Measurements from ENCODE around the gene DPM1. TPM values are rescaled to one million over a fixed set of nuclear protein-coding genes. Genes with fewer than 3 reads are reported as not detected.

DPM1 gene
- total and polyA plus RNA-seq, 2 of the 8 experiments (the other 6 are each of a cell fraction or from before 2014, with no cell fraction given) = 42.3 to 57.0 TPM

- peak overlapping the region; percentile 98 for H3K27ac ChIP-seq (ENCODE audit: low read depth, low read length)
- peak overlapping the region; percentile 79 for H3K18ac ChIP-seq (ENCODE audit: extremely low read depth, low read length)
- peak overlapping the region; percentile 94 for H4K5ac ChIP-seq (ENCODE audit: insufficient read length, low read depth, low read length)
- peak overlapping the region; percentile 27 for H3K56ac ChIP-seq (replicated peaks; ENCODE audit: insufficient read length, low read depth, low read length)
- peak overlapping the region; percentile 96 for H3K4ac ChIP-seq (replicated peaks; ENCODE audit: insufficient read length, low read depth, low read length)
- peaks cover 22 to 34% of the 10 kb centered on the region in 2 experiments for H3K79me2 ChIP-seq (ENCODE audit: control insufficient read depth in 1 of 2, insufficient read depth in 2 of 2, low read length in 2 of 2)
- peak overlapping the region; percentile 41 to 81 for H3K4me2 ChIP-seq (ENCODE audit: insufficient read depth in 1 of 2, low read depth in 2 of 2, low read length in 2 of 2)
- 72% methylated on average over 6 of the region's 6 CpGs; no CpG with 5 or more reads in 1 of the 2 experiments for whole genome bisulfite sequencing, 2 experiments (ENCODE audit: extremely low coverage in 1 of 2, insufficient coverage in 1 of 2, insufficient read length in 1 of 2, insufficient replicate concordance in 2 of 2, low coverage in 1 of 2, low lambda C conversion rate in 2 of 2, missing lambda C conversion rate in 1 of 2)
- TF ChIP-seq GABPA (IDR thresholded peaks at IDR 0.05; ENCODE audit: borderline replicate concordance, insufficient read depth, low read length) (no peak), EGR1 (IDR thresholded peaks at IDR 0.05; ENCODE audit: borderline replicate concordance, low read depth, low read length) (no peak), ASH2L (IDR thresholded peaks at IDR 0.05; ENCODE audit: low read length) (no peak), KDM5A (IDR thresholded peaks at IDR 0.05; ENCODE audit: low read length) (no peak), USF2 (IDR thresholded peaks at IDR 0.05; ENCODE audit: low read length) (no peak)
- TF ChIP-seq, protein P1, sequence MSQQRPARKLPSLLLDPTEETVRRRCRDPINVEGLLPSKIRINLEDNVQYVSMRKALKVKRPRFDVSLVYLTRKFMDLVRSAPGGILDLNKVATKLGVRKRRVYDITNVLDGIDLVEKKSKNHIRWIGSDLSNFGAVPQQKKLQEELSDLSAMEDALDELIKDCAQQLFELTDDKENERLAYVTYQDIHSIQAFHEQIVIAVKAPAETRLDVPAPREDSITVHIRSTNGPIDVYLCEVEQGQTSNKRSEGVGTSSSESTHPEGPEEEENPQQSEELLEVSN (IDR thresholded peaks at IDR 0.05) = no peak; the same call in 1 of the 2 replicates
- peak overlapping the region; percentile 41 to 98 (median 76); a peak in 6 of 7 replicates for H3K9ac ChIP-seq (replicated peaks in 1 of 4; ENCODE audit: extremely low read depth in 1 of 4, low read depth in 3 of 4, low read length in 3 of 4)
- peaks cover 11 to 17% of the 10 kb centered on the region in 2 experiments for H4K20me1 ChIP-seq (replicated peaks in 1 of 2; ENCODE audit: control insufficient read depth in 1 of 2, insufficient read depth in 2 of 2, low read length in 2 of 2)
- H3K36me3 ChIP-seq (ENCODE audit: control insufficient read depth in 2 of 4, insufficient read depth in 4 of 4, low read length in 3 of 4) = peaks cover 15 to 54% (median 33%) of the 10 kb centered on the region in 4 experiments; a peak in 7 of 8 replicates
- H2BK5ac ChIP-seq (ENCODE audit: low read depth, low read length) = peak overlapping the region; percentile 86
- peaks cover 4 to 17% (median 9%) of the 10 kb centered on the region in 4 experiments; a peak in 6 of 7 replicates for H3K4me1 ChIP-seq (replicated peaks in 1 of 4; ENCODE audit: control insufficient read depth in 3 of 4, insufficient read depth in 4 of 4, low read length in 3 of 4)
- 0 out of 2 replicates have a peak overlapping the region, but pooled peaks have one; percentile 4 for H2AK5ac ChIP-seq (ENCODE audit: low read depth, low read length)
- no peaks in the 10 kb centered on the region for H3K27me3 ChIP-seq (replicated peaks in 1 of 4; ENCODE audit: control insufficient read depth in 3 of 4, extremely low read depth in 1 of 4, insufficient read depth in 3 of 4, low read length in 3 of 4)
- POLR2A ChIA-PET (ENCODE audit: partially characterized antibody) = interaction anchor here (0.6 to 13.9 kb wide), 28 partner anchors 10 to 288 kb away, joined by 3 to 206 read pairs (median 5); partner anchors contain the start of genes BCAS4, DPM1 and MOCS3
- peak overlapping the region; percentile 98; the same call in 1 of the 2 replicates for H4K8ac ChIP-seq (ENCODE audit: extremely low read depth, insufficient read depth, low read length)
- H3K23me2 ChIP-seq (ENCODE audit: low read depth, low read length) = peaks cover 4% of the 10 kb centered on the region; the same call in 1 of the 2 replicates
- DNase-seq (ENCODE audit: low read depth in 1 of 2, low spot score in 2 of 2) (no peak), FAIRE-seq (no peak)
- no peak overlapping the region for H3K23ac ChIP-seq (ENCODE audit: insufficient read length)
- no peak overlapping the region for H3K14ac ChIP-seq (ENCODE audit: insufficient read length)
- H2AFZ ChIP-seq (ENCODE audit: low read length) = no peak overlapping the region
- no peak overlapping the region for H2BK120ac ChIP-seq (replicated peaks; ENCODE audit: low read depth, low read length)
- CTCF ChIA-PET (ENCODE audit: partially characterized antibody) = interaction anchor here (0.7 to 1.4 kb wide), 7 partner anchors 20 to 142 kb away, joined by 3 to 9 read pairs (median 4); partner anchors contain the start of gene BCAS4
- H3K79me1 ChIP-seq (ENCODE audit: low read depth, low read length) = no peaks in the 10 kb centered on the region
- H2BK12ac ChIP-seq (ENCODE audit: low read depth, low read length) = no peak overlapping the region
- no peak overlapping the region for H2BK20ac ChIP-seq (ENCODE audit: low read length)
- H3K4me3 ChIP-seq (ENCODE audit: extremely low read depth in 1 of 4, insufficient read depth in 2 of 4, low read depth in 3 of 4, low read length in 4 of 4) = peak overlapping the region in 1 of 4 experiments; percentile 58; a peak in 3 of 8 replicates
- H3K9me3 ChIP-seq (ENCODE audit: insufficient read depth in 2 of 2, low read depth in 1 of 2, low read length in 1 of 2) = no peaks in the 10 kb centered on the region
- peak overlapping the region; percentile 83 for H4K91ac ChIP-seq (replicated peaks; ENCODE audit: insufficient read length, low read length)
- H2BK15ac ChIP-seq (ENCODE audit: low read length) = no peak overlapping the region
Observed at GRCh38 chr20:50932016-50932485, 26.3 kb downstream of the DPM1 start.
